Uterus (tissue), 4 donors: ENCODE measurements around the gene MRPL36. TPM values are rescaled to one million over a fixed set of nuclear protein-coding genes. Genes with fewer than 3 reads are reported as not detected.
A peak's percentile ranks its signal among the peaks of the same experiment; 100 is the strongest.

ENCODE experiments used
- DNase-seq, 2 donors: peaks; one replicate each; pipeline ENCODE4 v3.0.0-alpha.2; 2019 to 2020
- H3K27ac ChIP-seq, 2 donors: fragments of 200-600 bp; sonication (generic); 1 replicate in 1 of 2; 2 replicates in 1 of 2; pipeline ENCODE4 v1.5.1; 2016 to 2018
- H3K27me3 ChIP-seq, 2 donors: fragments of 200-600 bp; sonication (generic); one replicate each; pipeline ENCODE4 v1.5.1; 2018 to 2019; ENCODE audit warnings: control low read depth in 1 of 2
- H3K36me3 ChIP-seq, 2 donors: fragments of 200-600 bp; sonication (generic); one replicate each; pipeline ENCODE4 v1.5.1; 2019; ENCODE audit warnings: control low read depth in 1 of 2
- H3K4me1 ChIP-seq, 2 donors: fragments of 200-600 bp; sonication (generic); one replicate each; pipeline ENCODE4 v1.5.1; 2018 to 2019; ENCODE audit warnings: control low read depth in 1 of 2
- H3K4me3 ChIP-seq, 2 donors: fragments of 200-600 bp; sonication (generic); 1 replicate in 1 of 2; 2 replicates in 1 of 2; pipeline ENCODE4 v1.5.1; 2018 to 2019; ENCODE audit warnings: mild to moderate bottlenecking in 1 of 2
- H3K9me3 ChIP-seq, 2 donors: fragments of 200-600 bp; sonication (generic); one replicate each; pipeline ENCODE4 v1.5.1; 2019; ENCODE audit warnings: control low read depth in 1 of 2
- CTCF ChIP-seq, 4 experiments: fragments of 200-600 bp in 2 of 4; fragments of 450-650 bp in 2 of 4; sonication (generic) in 2 of 4; IDR thresholded peaks; one replicate each; pipeline ENCODE4 v1.5.1; 2016 to 2019; ENCODE audit warnings: antibody characterized with exemption in 4 of 4, mild to moderate bottlenecking in 2 of 4, moderate library complexity in 1 of 4
- POLR2A ChIP-seq, 2 donors: fragments of 450-650 bp; IDR thresholded peaks; one replicate each; pipeline ENCODE4 v1.6.1; 2016; ENCODE audit warnings: antibody characterized with exemption in 2 of 2, mild to moderate bottlenecking in 1 of 2, moderate library complexity in 1 of 2
- intact Hi-C: fragments of 100-400 bp; cut with DNase I; formaldehyde crosslinking; loops from one replicate; pipeline ENCODE4 v1.15.1; 2023; ENCODE audit warnings: low total_unique reads
- total RNA-seq, 4 donors: library from RNA; depleted of rRNA in 3 of 4; stranded (reverse); fragments of >200 nt in 3 of 4; gene quantifications; one replicate each; pipeline versions ENCODE4 v1.1.0 to v1.2.4, GENCODE V29; 2014 to 2023
- donor health status: DM: yes; HTN: yes; CAD: no.

The MRPL36 gene
- total RNA-seq, 4 donors from 2014 or later = 14.4 to 107 (median 31.6) TPM

GRCh38 chr5:1781726-1782384 is 17.8 kb downstream of the MRPL36 start:
- Histone ChIP-seq H3K36me3 (no peaks in the 10 kb centered on the region), H3K9me3 (no peaks in the 10 kb centered on the region), H3K27ac (no peak overlapping the region), H3K4me3 (no peak overlapping the region), H3K4me1 (no peaks in the 10 kb centered on the region), H3K27me3 (no peaks in the 10 kb centered on the region)
- TF ChIP-seq POLR2A (IDR thresholded peaks at IDR 0.05) = no peak
- no peak for TF ChIP-seq CTCF (IDR thresholded peaks at IDR 0.05)
- intact Hi-C loops = no loop called here
- no peak for DNase-seq

- Histone ChIP-seq H3K27ac (no peak overlapping the region), H3K4me1 (no peaks in the 10 kb centered on the region), H3K4me3 (no peak overlapping the region), H3K36me3 (no peaks in the 10 kb centered on the region), H3K27me3 (no peaks in the 10 kb centered on the region), H3K9me3 (no peaks in the 10 kb centered on the region)
- intact Hi-C loops = no loop called here
- TF ChIP-seq POLR2A (IDR thresholded peaks at IDR 0.05) (no peak), CTCF (IDR thresholded peaks at IDR 0.05) (no peak)
- no peak for DNase-seq
These were observed 18.5 kb downstream of the MRPL36 start for GRCh38 chr5:1781107-1781506.

GRCh38 chr5:1780614-1780930 is 19.1 kb downstream of the MRPL36 start:
- Histone ChIP-seq H3K27me3 (no peaks in the 10 kb centered on the region), H3K36me3 (no peaks in the 10 kb centered on the region), H3K4me1 (no peaks in the 10 kb centered on the region), H3K9me3 (no peaks in the 10 kb centered on the region), H3K27ac (no peak overlapping the region), H3K4me3 (no peak overlapping the region)
- DNase-seq = no peak
- TF ChIP-seq POLR2A (IDR thresholded peaks at IDR 0.05) (no peak), CTCF (IDR thresholded peaks at IDR 0.05) (no peak)
- intact Hi-C loops = no loop called here

GRCh38 chr5:1779782-1780613 is 19.6 kb downstream of the MRPL36 start:
- H3K4me1 ChIP-seq = no peaks in the 10 kb centered on the region
- H3K36me3 ChIP-seq = no peaks in the 10 kb centered on the region
- intact Hi-C loops = no loop called here
- no peak for TF ChIP-seq CTCF (IDR thresholded peaks at IDR 0.05)
- no peak for TF ChIP-seq POLR2A (IDR thresholded peaks at IDR 0.05)
- H3K9me3 ChIP-seq = no peaks in the 10 kb centered on the region
- no peak overlapping the region for H3K4me3 ChIP-seq
- H3K27ac ChIP-seq = no peak overlapping the region
- H3K27me3 ChIP-seq = no peaks in the 10 kb centered on the region
- peak in 1 of 2 donors; percentile 2 for DNase-seq

GRCh38 chr5:1779021-1779680 is 20.5 kb downstream of the MRPL36 start:
- intact Hi-C loops = no loop called here
- Histone ChIP-seq H3K4me1 (no peaks in the 10 kb centered on the region), H3K36me3 (no peaks in the 10 kb centered on the region), H3K4me3 (no peak overlapping the region), H3K27me3 (no peaks in the 10 kb centered on the region), H3K9me3 (no peaks in the 10 kb centered on the region), H3K27ac (no peak overlapping the region)
- TF ChIP-seq POLR2A (IDR thresholded peaks at IDR 0.05) (no peak), CTCF (IDR thresholded peaks at IDR 0.05) (no peak)
- no peak for DNase-seq
